ENCODE data around the gene SCARF1.

Gene SCARF1

GRCh38 chr17:1601571-1601970, 44.0 kb downstream of the SCARF1 start:
- TF ChIP-seq ZFX (IDR thresholded peaks at IDR 0.05) (no peak), CTCF (conservative IDR thresholded peaks at IDR 0.05) (no peak)

GRCh38 chr17:1598399-1599095, 47.0 kb downstream of the SCARF1 start:
- TF ChIP-seq ZFX (IDR thresholded peaks at IDR 0.05): no peak
- no peak for TF ChIP-seq CTCF (conservative IDR thresholded peaks at IDR 0.05)
- H3K27ac ChIP-seq: peak overlapping the region; percentile 95

More at GRCh38 chr17:1601571-1601970, 44.0 kb downstream of the SCARF1 start:
- no peak overlapping the region for H3K27ac ChIP-seq

GRCh38 chr17:1597861-1598342, 47.6 kb downstream of the SCARF1 start:
- TF ChIP-seq ZFX (IDR thresholded peaks at IDR 0.05) (no peak), CTCF (conservative IDR thresholded peaks at IDR 0.05) (no peak)
- H3K27ac ChIP-seq: peak overlapping the region; percentile 95

- TF ChIP-seq ZFX (IDR thresholded peaks at IDR 0.05) (no peak), CTCF (conservative IDR thresholded peaks at IDR 0.05) (no peak)
- no peak overlapping the region for H3K27ac ChIP-seq
These were observed 52.0 kb downstream of the SCARF1 start for GRCh38 chr17:1593630-1593931.

- H3K27ac ChIP-seq: no peak overlapping the region
- TF ChIP-seq CTCF (conservative IDR thresholded peaks at IDR 0.05): no peak
These were observed 52.5 kb downstream of the SCARF1 start for GRCh38 chr17:1592751-1593629.

DNA sequence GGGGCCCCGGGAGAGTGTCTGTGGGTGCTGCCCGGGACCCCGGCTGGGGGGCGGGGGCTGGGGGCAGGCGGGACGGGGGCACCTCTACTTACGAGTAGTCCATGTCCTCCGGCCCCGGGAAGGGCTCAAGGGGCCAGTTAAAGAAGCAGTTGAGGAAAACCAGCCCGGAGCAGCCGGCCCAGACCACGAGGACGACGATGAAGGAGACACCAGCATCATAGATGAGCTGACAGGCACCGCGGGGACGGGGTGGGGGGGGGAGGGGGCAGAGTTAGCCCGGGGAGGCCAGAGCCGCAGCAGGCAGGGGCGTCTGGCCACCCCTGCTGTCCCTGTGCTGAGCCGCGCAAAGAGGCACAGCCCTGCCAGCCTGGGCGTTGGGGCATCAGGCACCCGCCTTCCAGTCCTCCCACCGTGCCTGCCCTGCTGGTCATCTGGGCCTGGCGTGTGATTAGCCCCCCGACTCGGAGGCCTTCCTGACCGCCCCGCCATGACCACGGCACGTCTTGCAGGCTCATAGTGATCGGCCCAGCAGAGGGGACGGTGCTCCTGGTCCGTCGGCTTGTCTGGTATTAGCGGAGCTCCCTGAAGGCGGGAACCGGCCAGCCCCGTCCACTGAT, 54.0 kb downstream of the SCARF1 start:
- TF ChIP-seq CTCF (conservative IDR thresholded peaks at IDR 0.05): no peak
- no peak for TF ChIP-seq ZFX (IDR thresholded peaks at IDR 0.05)
- H3K27ac ChIP-seq: no peak overlapping the region; the same call in 1 of the 2 replicates
